HG02884 (cell line): Measurements from ENCODE around the gene YAP1.

Experiments used
- ATAC-seq: cut with Tn5 transposase; IDR thresholded peaks from one replicate; pipeline ENCODE4 v1.9.1; 2021; ENCODE audit warnings: mild to moderate bottlenecking, moderate library complexity; ENCODE audit not compliant: unreplicated experiment

Gene YAP1

DNA sequence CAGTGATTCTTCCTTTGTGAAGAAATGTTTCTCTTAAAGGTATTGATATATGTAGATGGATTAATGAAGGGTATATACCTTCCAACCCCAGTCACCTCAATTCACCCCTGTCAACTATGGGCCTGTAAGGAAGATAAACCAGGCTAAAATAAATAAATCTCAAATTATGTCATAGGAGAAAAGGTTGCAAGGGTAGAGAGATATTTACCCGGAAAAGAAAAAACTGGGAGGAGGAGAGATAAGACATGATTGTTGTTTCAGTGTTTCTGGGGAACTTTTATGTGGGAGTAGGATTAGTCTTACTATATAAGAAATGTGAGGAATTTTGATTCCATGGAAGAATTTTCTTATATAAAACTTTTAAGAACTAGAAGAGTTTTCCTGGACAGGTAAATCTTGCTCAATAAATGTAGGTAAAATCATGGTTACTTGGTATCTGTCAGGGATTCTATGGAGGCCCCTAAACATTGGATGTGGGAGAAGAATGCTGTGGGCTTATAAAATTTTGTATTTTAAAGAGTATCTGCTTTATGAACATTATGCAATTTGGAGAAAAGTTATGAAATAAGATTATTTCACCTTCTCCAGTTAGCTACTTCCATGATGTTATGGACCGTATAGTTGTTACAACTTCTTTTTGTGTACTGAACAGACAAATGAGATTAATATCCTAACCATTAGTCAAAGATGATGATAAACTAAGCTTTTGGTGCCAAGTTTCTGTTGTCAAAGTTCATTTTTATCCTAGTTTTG is 6.4 kb downstream of the YAP1 start:
- no peak for ATAC-seq

GRCh38 chr11:102117472-102118113 is 7.3 kb downstream of the YAP1 start:
- no peak for ATAC-seq

DNA sequence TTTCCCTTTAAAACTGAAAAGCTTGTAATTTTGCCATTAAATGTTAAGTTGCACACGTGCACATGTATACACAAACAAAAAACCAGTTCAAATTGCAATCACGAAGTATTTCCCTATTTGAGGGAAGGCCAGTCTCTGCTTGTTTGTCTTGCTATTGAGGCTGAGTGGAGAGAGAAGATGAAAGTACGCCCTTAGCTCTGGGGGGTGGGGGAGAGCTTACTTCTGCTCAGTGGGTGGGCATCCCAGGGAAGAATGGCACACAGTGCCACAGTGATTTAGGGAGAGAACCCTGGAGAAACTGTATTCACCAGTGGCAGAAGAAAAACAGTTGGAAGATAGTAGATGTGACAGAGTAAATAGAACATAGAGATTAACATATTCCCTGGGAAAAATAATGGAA is 8.7 kb downstream of the YAP1 start:
- ATAC-seq, result no peak

DNA sequence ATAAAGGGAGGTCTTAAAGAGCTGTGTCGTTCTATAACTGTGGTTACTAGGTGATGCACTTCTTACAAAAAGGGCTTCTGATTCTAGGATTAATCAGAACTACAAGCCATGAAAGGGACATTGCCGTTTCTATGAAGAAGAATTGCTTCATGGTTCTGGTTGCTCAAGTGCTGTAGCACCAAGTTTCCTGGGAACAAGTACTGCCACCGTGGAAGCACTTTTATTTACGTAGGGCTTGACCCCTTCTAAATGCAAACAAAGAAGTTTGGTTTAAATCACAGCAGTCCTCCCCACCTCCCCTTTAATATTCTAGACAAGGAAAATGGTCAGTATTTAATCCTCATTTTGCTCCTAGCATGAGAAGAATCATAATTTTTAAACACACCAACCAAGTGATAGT is 9.8 kb downstream of the YAP1 start:
- ATAC-seq, result no peak

DNA sequence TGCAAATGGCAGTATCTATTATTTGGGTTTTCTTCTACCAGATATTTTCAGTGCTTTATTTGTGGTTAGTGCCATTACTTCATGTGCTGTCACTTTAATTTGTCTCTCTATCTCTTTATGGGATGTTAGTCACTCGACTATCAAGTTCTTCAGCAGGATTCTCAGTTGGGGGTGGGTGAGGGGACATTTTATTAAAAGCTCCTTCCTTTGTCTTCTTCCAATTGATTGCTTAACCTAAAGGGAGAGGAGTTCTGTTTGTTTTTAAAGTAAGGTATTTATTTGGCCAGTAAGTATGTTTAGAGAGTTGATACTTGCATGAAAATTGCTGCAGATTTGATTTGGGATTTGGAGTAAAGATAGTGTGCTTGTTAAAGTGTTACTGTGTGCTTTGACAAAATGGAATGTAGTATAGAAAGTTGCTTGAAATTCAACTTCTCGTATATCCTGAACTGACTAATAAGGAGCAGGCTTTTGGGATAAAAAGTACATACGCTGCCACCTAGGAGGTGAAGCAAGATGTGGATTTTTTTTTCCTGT is 10.3 kb downstream of the YAP1 start:
- no peak for ATAC-seq

DNA sequence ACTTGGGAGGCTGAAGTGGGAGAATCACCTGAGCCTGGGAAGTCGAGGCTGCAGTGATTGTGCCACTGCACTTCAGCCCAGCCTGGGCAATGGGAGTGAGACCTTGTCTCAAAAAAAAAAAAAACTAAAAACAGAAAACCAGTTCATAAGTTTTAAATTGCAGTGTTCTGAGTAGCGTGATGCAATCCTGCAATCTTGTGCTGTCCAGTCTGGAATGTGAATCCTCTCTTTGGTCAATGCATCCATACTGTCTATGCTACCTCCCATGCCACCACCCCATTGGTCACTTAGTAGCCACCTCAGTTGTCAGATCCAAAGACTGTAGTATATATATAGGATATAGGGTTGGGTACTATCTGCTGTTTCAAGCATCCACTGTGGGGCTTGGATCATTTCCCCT is 11.1 kb downstream of the YAP1 start:
- ATAC-seq, result no peak

DNA sequence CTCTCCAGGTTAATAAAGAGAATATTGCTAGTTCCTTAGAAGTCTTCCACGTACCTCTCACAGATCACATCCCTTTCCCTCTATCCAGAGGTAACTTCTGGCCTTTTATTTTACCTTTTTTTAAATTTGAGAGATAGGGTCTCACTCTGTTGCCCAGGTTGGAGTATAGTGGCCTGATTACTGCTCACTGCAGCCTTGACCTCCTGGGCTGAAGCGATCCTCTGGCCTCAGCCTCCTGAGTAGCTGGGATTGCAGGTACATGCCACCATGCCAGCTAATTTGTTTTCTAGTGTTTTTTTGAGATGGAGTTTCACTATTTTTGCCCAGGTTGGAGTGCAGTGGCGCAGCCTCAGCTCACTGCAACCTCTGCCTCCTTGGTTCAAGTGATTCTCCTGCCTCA is 24.4 kb downstream of the YAP1 start:
- ATAC-seq, result no peak

DNA sequence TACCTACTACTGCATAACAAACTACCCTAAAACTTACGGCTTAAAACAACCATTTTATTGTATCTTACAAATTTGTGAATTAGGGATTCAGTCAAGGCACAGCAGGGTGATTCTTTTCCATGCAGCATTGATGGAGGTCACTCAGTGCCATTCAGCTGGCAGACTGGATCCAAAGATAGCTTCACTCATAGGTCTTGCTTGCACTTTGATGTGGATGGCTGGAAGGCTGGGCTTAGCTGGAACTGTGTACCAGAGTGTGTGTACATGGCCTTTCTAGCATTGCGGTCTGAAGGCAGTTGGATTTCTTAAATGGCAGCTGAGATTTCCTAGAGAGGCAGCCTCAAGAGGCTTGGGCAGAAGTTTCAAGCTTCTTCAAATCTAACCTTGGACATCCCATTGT is 25.0 kb downstream of the YAP1 start:
- ATAC-seq, result no peak

GRCh38 chr11:102138223-102138622 is 28.0 kb downstream of the YAP1 start:
- no peak for ATAC-seq

DNA sequence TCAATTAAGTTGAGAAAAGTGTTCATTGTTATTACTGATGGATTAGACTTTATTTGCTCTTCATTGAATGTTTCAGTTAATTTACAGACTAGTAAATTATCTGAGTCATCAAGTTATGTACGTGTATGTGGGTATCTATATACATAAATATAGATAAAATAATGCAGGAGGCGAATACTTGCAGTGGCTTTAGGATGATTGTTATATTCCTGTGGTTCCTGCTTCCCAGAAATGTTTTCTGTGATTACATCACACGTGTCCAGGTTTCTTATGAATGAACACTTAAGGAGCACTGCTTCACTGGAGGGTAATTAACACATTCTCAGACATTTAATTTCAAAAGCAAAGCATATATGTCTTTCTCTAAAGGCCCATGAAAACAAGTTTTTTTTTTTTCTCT is 28.4 kb downstream of the YAP1 start:
- no peak for ATAC-seq

DNA sequence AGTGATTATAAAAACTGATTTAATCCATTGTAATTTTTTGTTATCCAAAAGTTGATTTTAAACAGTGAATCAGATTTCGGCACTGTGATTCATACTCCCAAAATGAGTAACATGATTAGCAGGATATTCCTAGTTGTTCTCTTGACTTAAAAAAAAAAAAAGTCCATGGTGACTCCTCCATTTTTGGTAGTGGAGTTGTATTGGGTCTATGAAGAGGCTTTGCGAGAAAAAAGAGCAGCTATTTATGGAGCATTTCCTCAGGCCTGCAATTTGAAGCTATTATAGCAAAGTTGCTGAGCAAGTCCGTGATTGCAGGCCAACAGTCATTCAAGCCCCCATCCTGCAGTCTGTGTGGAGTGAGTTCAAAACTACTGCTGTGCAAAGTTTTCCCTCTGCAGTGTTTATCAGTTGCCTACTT is 28.8 kb downstream of the YAP1 start:
- ATAC-seq, result no peak

DNA sequence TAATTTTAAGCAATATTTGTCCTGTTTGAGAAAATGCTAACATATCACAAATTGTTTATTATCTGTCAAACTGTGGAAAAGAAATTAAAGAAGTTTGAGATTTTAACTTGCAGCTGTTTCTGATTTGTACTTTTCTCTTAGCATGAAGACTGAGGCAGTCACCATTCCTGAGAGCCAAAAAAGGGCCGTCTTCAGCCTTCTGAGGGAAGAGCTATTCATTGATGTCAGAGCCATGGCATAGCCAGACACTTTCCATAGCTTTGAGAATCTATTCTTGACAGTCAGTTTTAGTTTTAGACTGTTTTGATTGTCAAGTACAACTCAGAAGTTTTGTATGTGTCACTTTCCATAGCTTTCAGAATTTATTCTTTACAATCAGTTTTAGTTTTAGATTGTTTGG is 32.1 kb downstream of the YAP1 start:
- ATAC-seq, result no peak

DNA sequence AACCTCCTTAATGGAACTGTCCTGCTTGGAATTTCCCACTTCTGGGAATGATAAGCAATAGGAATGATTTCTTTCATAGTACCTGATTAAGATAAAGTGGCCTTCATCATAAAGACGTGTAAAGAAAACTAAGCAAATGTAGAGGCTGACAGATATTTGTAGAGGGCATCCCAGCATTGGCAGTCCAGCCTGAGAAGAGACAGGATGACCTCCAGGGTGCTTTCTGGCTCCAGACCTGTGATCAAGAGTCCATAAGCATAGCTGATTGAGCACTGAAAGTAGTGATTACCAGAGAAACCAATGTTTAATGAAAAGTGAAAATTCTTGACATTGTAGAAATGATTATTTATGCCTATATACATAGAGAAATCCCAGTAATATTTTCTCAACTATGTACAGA is 33.6 kb downstream of the YAP1 start:
- ATAC-seq, result no peak

DNA sequence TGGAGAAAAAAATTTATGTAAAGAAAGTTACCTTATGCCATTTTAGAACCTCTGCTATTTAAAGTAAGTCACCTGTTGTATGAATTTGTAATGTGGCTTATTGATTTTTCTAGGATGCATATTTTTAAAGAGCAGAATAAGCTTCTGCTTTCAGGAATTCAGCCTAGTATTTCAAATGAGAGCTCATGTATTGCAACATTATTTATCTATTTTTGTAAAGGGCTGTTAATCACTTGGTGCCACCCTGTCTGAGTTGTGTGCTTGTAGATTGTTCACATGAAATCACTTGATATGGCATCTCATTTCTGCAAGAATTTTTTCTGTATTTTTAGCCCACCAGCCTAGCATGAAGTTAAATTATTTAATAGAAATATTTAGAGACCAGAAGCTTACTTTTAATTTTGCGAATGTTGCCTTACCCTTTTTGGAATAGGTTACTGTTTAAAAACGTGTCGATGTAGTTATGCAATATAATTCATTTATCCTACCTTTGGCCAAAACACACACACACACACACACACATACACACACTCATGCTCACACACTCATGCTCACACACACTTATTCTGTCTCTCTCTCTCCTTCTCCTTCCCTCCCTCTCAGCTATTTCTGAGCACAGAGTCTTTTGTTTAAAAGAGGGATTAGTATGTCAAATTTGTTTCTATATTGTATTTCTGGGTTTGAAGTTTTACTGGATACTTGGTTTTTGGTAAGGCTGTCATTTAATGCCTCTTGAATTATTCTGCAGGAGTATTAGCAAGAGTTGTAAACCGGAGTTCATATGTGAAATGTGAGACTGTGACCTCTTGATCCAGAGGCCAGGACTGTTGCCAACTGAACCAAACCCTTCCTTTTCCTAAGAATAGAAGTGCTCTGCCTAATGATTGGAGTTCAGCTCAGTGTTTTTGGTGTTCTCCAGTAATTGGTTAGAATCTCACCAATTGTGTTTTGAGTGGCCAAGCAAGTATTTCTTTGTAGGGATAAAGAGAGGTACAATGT is 34.4 kb downstream of the YAP1 start:
- no peak for ATAC-seq

GRCh38 chr11:102147015-102147414 is 36.8 kb downstream of the YAP1 start:
- ATAC-seq, result no peak

- no peak for ATAC-seq
Observed at GRCh38 chr11:102147632-102148031, 37.4 kb downstream of the YAP1 start.

GRCh38 chr11:102148059-102148458 is 37.8 kb downstream of the YAP1 start:
- ATAC-seq, result no peak

DNA sequence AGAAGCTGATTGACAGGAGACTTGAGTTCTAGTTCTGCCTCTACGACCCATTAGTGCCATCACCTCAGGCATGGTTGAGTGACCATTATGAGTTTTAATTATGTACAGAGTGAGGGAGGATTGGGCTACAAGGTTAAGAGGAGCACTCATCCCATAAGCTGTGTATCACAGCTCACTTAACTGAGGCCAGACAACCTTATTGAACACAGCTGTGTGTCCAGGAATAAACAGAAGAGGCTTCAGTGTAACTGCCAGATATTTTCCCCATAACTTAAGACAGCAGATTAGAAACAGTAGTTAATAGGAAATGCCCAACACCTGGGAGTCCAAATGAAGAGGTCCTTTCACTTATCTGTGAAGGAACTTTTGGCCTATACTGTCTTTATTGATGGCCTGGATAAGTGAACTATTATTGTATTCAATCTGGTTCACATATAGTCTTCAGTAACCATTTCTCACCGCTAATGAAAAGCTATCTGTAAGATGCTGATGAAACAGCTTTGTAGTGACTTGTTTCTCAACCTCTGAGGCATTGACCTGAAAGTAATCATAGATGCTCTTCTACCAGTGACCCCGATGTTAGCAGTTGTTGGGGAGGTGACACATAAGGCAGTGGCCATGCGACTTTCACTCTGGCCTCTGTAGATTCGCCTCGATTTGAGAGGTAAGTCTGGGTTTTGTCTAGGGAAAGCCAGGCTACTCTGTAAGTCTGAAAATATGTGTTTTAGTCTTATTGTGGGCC is 41.7 kb downstream of the YAP1 start:
- ATAC-seq, result no peak

GRCh38 chr11:102153082-102153481 is 42.8 kb downstream of the YAP1 start:
- no peak for ATAC-seq

GRCh38 chr11:102154806-102155205 is 44.6 kb downstream of the YAP1 start:
- no peak for ATAC-seq

DNA sequence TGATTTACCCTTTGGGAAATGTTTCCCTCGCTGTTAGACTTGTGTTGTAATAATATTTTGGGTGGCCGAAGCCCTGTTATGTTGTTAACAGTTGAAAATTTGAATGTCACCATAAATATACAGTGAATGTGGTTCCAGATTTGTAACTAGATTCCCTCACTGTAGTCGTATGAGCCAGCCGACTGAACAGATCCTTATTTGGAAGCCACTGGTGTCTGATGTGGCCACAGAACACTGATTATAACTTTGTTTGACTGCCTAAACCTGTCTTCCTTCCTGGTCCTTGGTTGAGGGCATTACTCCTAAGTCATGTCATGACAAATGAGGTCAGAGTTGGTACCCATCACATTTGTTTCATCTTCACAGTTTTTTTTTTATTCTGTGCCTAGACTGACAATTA is 45.4 kb downstream of the YAP1 start:
- ATAC-seq, result no peak
